GM04503 (cell line): ENCODE results near the gene HS6ST1.

Experiments
- DNase-seq: peaks from one replicate; pipeline ENCODE4 v3.0.0-alpha.2; 2012; ENCODE audit warnings: low read depth

HS6ST1 gene

DNA sequence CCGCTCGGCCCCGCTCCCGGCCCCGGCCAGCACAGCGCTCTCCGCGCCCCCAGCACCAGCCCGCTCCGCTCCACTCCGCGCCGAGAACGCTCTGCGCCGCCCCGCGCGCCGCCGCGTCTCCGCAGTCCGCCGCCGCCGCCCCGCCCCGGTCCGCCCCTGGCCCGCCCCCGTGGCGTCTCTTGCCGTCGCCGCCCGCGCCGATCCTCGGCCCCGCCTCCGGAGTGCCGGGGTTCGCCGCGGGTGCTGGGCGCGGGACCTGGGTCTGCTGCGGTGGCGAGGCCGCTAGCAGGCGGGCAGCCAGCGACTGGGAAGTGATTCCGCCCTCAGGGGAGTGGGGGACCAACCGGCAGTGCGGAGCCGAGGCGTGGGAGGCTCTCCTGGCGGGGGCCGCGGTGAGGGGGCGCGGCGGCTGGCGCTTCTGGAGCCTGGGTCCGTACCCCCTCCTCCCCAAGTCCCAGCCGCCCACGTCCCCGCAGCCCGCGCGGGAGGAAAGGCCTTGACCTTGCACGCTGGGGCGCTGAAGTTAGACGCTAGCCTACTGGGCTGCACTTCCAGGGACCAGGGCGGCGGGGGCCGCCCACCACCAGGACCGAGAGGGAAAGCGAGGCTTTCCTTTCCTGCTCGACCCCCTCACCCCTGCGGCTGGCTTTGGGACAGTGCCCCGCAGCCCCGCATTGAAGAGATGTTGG is at the start of gene HS6ST1:
Gene HS6ST1, minus strand, starts transcription at position 93 of the 689 bp plus-strand sequence. CDS start 305 bp downstream, outside the sequence.
- no peak for DNase-seq

DNA sequence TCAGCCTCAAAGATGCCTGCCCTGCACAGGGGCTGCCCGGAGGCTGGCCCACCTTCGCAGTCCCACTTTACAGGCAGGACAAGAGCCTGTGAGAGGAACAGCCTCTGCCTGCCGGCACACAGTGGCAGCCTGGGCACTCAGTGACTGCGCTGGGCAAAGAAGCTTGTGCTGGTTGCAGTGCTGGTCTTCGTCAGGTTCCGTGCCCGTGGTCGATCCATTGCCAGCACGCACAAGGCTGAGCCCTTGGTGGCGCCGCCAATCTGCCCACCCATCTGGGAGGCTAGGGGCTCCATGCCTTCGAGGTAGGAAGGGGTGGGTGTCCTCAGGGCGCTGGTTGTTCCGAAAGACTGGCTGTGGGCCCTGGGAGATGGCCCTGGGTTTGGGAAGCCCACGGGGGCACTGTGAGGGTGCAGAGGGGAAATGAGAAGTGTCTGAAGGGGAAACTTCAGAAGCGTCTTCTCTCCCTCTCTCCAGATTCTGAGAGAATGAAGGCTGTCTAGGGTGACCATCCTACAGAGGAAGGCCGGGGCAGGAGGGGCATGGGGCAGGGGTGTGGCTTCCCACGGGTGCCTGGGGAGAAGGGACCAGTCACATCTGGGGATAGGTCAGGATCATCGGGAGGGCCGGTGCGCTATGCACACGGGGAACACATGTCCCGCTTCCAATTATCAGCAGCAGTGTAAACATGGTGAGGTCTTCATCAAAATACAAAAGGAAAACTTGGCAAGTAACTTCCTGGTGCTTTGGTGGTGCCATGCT is 49.1 kb upstream of the HS6ST1 start:
- DNase-seq = no peak

- no peak for DNase-seq
Measured at GRCh38 chr2:128366713-128367511, 48.2 kb upstream of the HS6ST1 start.

- peak; percentile 32 for DNase-seq
Measured at GRCh38 chr2:128365217-128365905, 46.7 kb upstream of the HS6ST1 start.

- no peak for DNase-seq
Measured at GRCh38 chr2:128364441-128364911, 45.8 kb upstream of the HS6ST1 start.

GRCh38 chr2:128363934-128364361 is 45.3 kb upstream of the HS6ST1 start:
- DNase-seq = no peak

- DNase-seq = peak; percentile 68
Measured at GRCh38 chr2:128362889-128363228, 44.2 kb upstream of the HS6ST1 start.

- no peak for DNase-seq
Measured at GRCh38 chr2:128362176-128362888, 43.7 kb upstream of the HS6ST1 start.

GRCh38 chr2:128361376-128362131 is 42.9 kb upstream of the HS6ST1 start:
- no peak for DNase-seq

DNA sequence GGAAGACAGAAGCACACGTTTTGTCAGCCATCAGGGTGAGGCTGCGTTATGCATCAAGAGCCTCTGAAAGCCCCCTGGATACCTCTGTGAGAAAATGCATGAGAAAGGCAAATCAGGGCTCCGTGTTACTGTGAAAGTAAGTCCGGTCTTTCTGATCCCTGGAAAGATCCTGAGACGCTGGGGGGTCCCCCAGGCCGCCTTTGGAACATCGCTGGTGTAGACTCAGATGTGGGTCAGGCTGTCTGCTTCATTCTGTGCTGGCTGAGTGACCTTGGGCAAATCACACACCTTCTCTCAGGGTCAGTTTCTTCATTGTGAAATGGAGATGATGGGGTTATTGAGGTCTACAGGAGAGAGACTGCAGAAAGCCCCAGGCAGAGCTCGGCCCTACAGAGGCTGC is 42.0 kb upstream of the HS6ST1 start:
- DNase-seq = no peak

GRCh38 chr2:128359841-128360240 is 41.2 kb upstream of the HS6ST1 start:
- no peak for DNase-seq

- no peak for DNase-seq
Measured at GRCh38 chr2:128358941-128359731, 40.5 kb upstream of the HS6ST1 start.

GRCh38 chr2:128357506-128358370 is 39.1 kb upstream of the HS6ST1 start:
- DNase-seq = no peak

DNA sequence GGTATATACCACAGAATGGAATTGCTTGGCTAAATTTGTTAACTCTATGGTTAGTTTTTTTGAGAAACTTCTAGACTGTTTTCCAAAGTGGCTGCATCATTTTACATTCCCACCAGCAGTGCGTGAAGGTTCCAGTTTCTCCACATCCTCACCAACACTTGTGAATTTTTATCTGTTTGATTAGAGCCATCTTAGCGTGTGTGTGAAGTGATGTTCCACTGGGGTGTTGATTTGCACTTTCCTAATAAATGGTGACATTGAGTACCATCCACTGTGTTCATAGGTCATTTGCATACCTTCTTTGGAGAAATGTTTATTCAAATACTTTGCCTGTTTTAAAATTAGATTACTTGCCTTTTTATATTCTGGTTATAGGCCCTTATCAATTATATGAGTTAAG is 37.5 kb upstream of the HS6ST1 start:
- DNase-seq = no peak

DNA sequence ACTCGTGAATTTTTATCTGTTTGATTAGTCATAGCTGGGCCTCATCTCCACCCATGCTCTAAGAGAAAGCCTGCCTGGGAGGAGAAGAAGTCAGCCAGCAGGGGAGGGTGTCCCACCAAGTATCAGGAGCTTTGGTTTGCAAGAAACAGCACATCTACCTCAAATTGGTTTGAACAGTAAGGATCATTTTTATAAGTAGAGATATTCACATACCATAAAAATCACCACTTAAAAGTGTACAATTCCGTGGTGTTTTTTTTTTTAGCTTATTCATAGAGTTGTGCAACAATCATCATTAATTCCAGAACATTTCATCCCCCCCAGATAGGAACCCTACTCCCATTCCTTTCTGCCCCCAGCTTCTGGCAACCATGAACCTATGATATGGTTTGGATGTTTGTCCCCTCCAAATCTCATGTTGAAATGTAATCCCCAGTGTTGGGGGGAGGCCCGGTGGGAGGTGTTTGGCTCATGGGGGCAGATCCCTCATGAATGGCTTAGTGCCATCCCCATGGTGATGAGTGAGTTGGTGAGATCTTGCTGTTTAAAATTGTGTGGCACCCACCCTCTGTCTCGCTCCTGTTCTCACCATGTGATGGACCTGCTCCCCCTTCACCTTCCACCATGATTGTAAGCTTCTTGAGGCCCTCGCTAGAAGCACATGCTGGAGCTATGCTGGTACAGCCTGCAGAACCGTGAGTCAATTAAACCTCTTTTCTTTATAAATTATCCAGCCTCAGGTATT is 36.2 kb upstream of the HS6ST1 start:
- DNase-seq = no peak

- DNase-seq = no peak
Measured at GRCh38 chr2:128354161-128354560, 35.5 kb upstream of the HS6ST1 start.

- DNase-seq = no peak
Measured at GRCh38 chr2:128350736-128351135, 32.1 kb upstream of the HS6ST1 start.

- no peak for DNase-seq
Measured at GRCh38 chr2:128348701-128349100, 30.0 kb upstream of the HS6ST1 start.
